Naive thymus-derived CD8-positive, alpha-beta T cell (primary cell): ENCODE data around the gene PDAP1. TPM values are rescaled to one million over a fixed set of nuclear protein-coding genes. Genes with fewer than 3 reads are reported as not detected.

Experiments used
- ATAC-seq, 2 donors: fragments of 150-1000 bp; cut with Tn5 transposase in 1 of 2; sonication (Bioruptor Pico), chemical (Tn5 transposase) in 1 of 2; 1 replicate in 1 of 2; 2 replicates in 1 of 2; pipeline ENCODE4 v1.10.0; 2021; ENCODE audit warnings: mild to moderate bottlenecking in 2 of 2, moderate library complexity in 2 of 2
- POLR2A ChIA-PET: fragments of 350-600 bp; sonication (Branson Sonifier 250); formaldehyde crosslinking; loops from one replicate; lab custom pipeline; 2021; ENCODE audit warnings: antibody characterized with exemption; lab: Charles Lee
- DNase-seq, 10 donors: peaks; one replicate each; pipeline versions ENCODE4 v3.0.0 to v3.0.0-alpha.2; 2020 to 2022
- H3K27ac Mint-ChIP-seq, 10 donors: one replicate each; pipeline ENCODE4 v1.8.0; 2020 to 2022; ENCODE audit warnings: mild to moderate bottlenecking in 10 of 10, mixed read lengths in 10 of 10, moderate library complexity in 4 of 10, inconsistent platforms in 1 of 10
- H3K27me3 Mint-ChIP-seq, 5 donors: one replicate each; pipeline ENCODE4 v1.8.0; 2021 to 2022; ENCODE audit warnings: mixed read lengths in 5 of 5
- H3K36me3 Mint-ChIP-seq, 3 donors: one replicate each; pipeline ENCODE4 v1.8.0; 2020 to 2022; ENCODE audit warnings: mixed read lengths in 3 of 3, mild to moderate bottlenecking in 2 of 3, inconsistent platforms in 1 of 3
- H3K4me1 Mint-ChIP-seq, 4 donors: one replicate each; pipeline ENCODE4 v1.8.0; 2021 to 2022; ENCODE audit warnings: mixed read lengths in 4 of 4
- H3K4me3 Mint-ChIP-seq, 10 donors: one replicate each; pipeline ENCODE4 v1.8.0; 2020 to 2022; ENCODE audit warnings: mild to moderate bottlenecking in 10 of 10, mixed read lengths in 10 of 10, moderate library complexity in 6 of 10, inconsistent platforms in 1 of 10
- H3K9me3 Mint-ChIP-seq, 9 donors: one replicate each; pipeline ENCODE4 v1.8.0; 2020 to 2022; ENCODE audit warnings: mixed read lengths in 9 of 9, mild to moderate bottlenecking in 3 of 9, inconsistent platforms in 1 of 9, moderate library complexity in 1 of 9
- polyA plus RNA-seq, 3 donors: library from polyadenylated mRNA; unstranded; fragments of 300-500 nt; fragmentation: Illumina TruSeq; gene quantifications; one replicate each; pipeline ENCODE4 v1.2.3, GENCODE V29; 2021
- total RNA-seq, 8 experiments: library from RNA in 2 of 8; stranded (reverse) in 2 of 8; gene quantifications; one replicate each; pipeline ENCODE4 v1.2.3 and lab custom pipeline; 2021 to 2026

PDAP1 gene
- total and polyA plus RNA-seq, 5 experiments from 2014 or later = 24.0 to 75.1 (median 35.6) TPM

DNA sequence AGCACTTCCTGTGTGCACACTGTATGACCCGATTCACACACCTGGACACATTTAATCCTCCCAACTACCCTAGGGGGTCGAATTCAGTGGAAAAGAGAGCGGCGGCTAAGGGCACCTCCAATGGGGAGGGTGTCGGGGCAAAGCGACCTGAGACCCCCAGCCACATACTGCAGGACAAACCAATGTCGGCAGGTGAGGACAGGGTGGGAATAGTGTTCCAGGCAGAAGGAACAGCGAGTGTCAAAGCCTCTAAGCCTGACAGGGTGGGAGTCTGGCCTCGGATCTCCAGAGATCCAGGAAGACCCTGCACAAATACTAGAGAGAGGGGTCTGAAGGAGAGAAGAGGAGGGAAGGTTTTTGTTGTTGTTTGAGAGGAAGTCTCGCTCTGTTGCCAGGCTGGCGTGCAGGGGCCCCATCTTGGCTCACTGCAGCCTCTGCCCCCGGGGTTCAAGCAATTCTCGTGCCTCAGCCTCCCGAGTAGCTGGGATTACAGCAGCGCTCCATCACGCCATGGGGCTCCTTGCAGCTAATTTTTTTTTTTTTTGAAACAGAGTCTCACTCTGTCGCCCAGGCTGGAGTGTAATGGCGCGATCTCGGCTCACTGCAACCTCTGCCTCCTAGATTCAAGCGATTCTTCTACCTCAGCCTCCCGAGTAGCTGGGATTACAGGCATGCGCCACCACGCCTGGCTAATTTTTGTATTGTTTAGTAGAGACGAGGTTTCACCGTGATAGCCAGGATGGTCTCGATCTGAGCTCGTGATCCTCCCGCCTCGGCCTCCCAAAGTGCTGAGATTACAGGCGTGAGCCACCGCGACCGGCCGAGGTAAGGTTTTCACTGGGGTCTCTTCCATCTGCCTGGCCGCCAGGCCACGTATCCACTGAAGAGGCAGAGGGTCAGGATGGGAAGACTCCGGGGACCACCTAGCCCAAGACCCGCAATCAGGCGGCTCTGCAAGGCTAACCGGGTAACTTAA, 35.0 kb downstream of the PDAP1 start:
- no peaks in the 10 kb centered on the region for H3K9me3 Mint-ChIP-seq
- ATAC-seq = no peak
- H3K27ac Mint-ChIP-seq = peak overlapping the region; percentile 87 to 98 (median 95)
- peaks cover 0 to 22% (median 2%) of the 10 kb centered on the region in 3 donors for H3K36me3 Mint-ChIP-seq
- H3K27me3 Mint-ChIP-seq = no peaks in the 10 kb centered on the region
- peak overlapping the region; percentile 76 to 91 (median 87) for H3K4me3 Mint-ChIP-seq
- DNase-seq = peak in 2 of 10 donors; percentile 24 to 30
- peaks cover 10 to 41% (median 39%) of the 10 kb centered on the region in 4 donors for H3K4me1 Mint-ChIP-seq
- POLR2A ChIA-PET = interaction anchor here (0.5 to 9.9 kb wide), 14 partner anchors 7 to 185 kb away, joined by 3 to 102 read pairs (median 5); partner anchors contain the start of genes BUD31, PDAP1, PTCD1 and ZNF655

DNA sequence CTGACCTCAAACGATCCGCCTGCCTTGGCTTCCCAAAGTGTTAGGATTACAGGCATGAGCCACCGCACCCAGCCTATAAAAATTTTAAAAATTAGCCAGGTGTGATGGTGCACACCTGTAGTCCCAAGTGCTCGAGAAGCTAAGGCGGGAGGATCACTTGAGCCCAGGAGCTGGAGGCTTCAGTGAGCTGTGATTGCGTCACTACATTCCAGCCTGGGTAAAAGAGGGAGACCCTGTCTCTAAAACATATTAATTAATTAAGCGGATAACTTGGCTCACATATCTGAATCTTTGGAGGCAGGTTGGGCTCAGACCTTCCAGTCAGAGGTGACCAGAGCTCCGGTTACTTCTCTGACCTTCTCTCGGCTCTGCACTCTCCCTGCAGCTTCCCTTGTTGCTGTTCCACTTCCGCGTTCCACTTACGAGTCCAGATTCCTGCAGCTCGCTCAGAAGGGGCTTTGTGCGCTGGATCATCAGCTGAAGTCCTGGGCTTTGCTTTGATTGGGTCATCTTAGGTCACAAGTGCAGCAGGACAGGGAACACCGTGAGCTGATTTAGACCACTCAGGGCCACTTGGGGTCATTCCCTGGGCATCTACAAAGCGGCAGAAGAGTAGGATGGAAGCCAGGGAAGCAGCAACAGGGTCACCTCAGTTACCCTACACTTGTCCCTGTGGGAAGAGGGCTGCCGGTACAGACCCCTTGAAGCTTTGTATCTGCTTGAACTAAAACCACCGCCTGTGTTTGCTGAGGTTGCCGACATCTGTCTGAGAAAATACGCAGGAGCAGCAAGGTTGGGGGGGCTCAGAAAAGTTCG, 35.9 kb downstream of the PDAP1 start:
- ATAC-seq = peak; percentile 17 to 35
- Mint-ChIP-seq H3K4me3 (peak overlapping the region; percentile 76 to 91 (median 87)), H3K4me1 (peaks cover 8 to 34% (median 33%) of the 10 kb centered on the region in 4 donors), H3K27me3 (no peaks in the 10 kb centered on the region), H3K9me3 (no peaks in the 10 kb centered on the region), H3K27ac (peak overlapping the region; percentile 87 to 98 (median 95)), H3K36me3 (peaks cover 0 to 13% (median 0%) of the 10 kb centered on the region in 3 donors)
- POLR2A ChIA-PET = interaction anchor here (1.1 to 9.9 kb wide), 8 partner anchors 8 to 186 kb away, joined by 3 to 102 read pairs (median 10); partner anchors contain the start of genes BUD31, PDAP1, PTCD1 and ZNF655
- DNase-seq = peak in 8 of 10 donors; percentile 45 to 84 (median 62)

DNA sequence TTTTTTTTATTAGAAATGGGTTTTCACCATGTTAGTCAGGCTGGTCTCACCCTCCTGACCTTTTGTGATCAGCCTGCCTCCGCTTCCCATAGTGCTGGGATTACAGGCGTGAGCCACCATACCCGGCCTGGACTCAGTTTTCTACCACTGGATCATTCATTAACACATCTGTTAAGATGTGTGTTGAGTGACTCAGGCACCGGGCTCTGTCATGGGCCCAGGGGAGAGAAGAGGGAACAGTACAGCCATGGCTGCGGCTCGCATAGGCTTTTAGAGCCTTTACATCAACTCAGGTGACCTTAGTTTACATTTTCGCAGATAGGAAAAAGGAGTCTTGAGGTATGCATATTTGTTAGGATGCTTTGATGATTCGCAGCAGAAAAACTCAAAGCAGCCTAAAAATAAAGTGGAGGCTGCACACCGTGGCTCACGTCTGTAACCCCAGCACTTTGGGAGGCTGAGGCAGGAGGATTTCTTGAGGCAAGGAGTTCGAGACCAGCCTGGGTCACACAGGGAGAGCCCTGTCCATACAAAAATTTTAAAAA, 36.9 kb downstream of the PDAP1 start:
- ATAC-seq (no peak), DNase-seq (no peak)
- Mint-ChIP-seq H3K9me3 (no peaks in the 10 kb centered on the region), H3K27me3 (no peaks in the 10 kb centered on the region), H3K4me1 (peaks cover 6 to 26% (median 23%) of the 10 kb centered on the region in 4 donors), H3K36me3 (peaks cover 0 to 10% (median 2%) of the 10 kb centered on the region in 3 donors), H3K27ac (peak overlapping the region in 8 of 10 donors; percentile 41 to 86 (median 64)), H3K4me3 (peak overlapping the region in 1 of 10 donors; percentile 29)
- POLR2A ChIA-PET = interaction anchor here (1.2 to 9.9 kb wide), 7 partner anchors 9 to 54 kb away, joined by 4 to 102 read pairs (median 14); partner anchors contain the start of genes BUD31 and PDAP1

DNA sequence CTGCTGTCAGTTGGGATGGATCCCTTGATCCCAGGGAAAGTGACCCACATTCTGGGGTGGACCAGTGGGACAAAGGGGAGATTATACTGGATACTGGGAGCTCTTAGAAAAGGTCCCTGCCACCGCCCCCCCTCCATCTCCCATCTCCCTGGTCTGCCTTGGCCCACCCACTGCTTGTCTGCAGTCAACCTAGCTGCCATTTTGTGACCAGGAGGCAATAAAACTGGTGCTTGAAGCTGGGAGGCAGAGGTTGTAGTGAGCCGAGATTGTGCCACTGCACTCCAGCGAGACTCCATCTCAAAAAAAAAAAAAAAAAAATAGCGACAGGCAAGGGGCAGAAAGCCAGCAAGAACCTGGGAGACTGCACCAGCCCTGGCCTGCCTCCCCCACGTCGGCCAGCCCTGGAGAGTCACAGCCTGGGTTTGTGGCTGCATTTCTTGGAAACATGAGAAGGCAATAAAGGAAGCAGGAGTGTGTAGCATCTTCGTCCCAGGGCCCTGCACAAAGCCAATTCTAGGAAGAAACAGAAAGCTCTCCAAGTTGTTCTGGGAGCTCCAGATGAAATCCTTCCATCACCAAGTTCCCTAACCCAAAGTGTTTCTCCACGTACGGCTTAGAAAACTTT, 38.5 kb downstream of the PDAP1 start:
- no peak for DNase-seq
- no peaks in the 10 kb centered on the region for H3K27me3 Mint-ChIP-seq
- no peaks in the 10 kb centered on the region for H3K9me3 Mint-ChIP-seq
- no peak overlapping the region for H3K4me3 Mint-ChIP-seq
- H3K27ac Mint-ChIP-seq = peak overlapping the region in 3 of 10 donors; percentile 43 to 58 (median 57)
- peaks cover 6 to 24% (median 17%) of the 10 kb centered on the region in 4 donors for H3K4me1 Mint-ChIP-seq
- POLR2A ChIA-PET = interaction anchor here (0.7 to 4.4 kb wide), 5 partner anchors 12 to 1225 kb away, joined by 3 to 16 read pairs (median 8); partner anchors contain the start of genes BUD31 and PDAP1
- peaks cover 0 to 20% (median 4%) of the 10 kb centered on the region in 3 donors for H3K36me3 Mint-ChIP-seq
- no peak for ATAC-seq

DNA sequence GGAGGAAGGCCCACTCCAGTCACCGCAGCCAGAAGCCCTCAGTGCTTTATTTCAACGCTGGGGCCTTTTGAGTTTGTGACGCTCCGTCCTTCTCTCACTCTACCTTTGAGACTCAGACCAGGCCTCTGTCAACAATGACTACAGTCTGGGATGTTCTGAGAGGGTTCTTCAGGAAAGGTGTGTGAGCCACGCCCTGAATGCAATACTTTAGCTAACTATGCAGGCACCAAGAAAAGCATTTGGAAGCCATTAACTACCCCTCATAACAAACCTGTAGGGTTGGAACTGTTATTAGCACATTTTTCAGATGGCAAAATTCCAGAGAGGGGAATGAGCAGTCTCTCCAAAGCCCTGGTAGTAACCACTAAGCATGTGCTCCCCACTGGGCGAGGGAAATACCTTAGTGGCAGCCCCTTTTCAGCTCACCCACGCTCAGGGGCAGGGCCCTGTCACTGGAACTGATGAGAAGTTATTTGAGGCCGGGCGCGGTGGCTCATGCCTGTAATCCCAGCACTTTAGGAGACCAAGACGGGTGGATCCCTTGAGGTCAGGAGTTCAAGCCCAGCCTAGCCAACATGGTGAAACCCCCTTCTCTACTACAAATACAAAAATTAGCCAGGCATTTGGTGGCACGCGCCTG, 39.5 kb downstream of the PDAP1 start:
- Mint-ChIP-seq H3K9me3 (no peaks in the 10 kb centered on the region), H3K27ac (peak overlapping the region in 5 of 10 donors; percentile 22 to 82 (median 40)), H3K4me3 (no peak overlapping the region), H3K27me3 (no peaks in the 10 kb centered on the region), H3K4me1 (peaks cover 6 to 25% (median 16%) of the 10 kb centered on the region in 4 donors), H3K36me3 (peaks cover 0 to 30% (median 4%) of the 10 kb centered on the region in 3 donors)
- POLR2A ChIA-PET = interaction anchor here (2.0 to 4.4 kb wide), 3 partner anchors 18 to 40 kb away, joined by 8 to 16 read pairs (median 14); partner anchors contain the start of genes BUD31 and PDAP1
- ATAC-seq (no peak), DNase-seq (no peak)

DNA sequence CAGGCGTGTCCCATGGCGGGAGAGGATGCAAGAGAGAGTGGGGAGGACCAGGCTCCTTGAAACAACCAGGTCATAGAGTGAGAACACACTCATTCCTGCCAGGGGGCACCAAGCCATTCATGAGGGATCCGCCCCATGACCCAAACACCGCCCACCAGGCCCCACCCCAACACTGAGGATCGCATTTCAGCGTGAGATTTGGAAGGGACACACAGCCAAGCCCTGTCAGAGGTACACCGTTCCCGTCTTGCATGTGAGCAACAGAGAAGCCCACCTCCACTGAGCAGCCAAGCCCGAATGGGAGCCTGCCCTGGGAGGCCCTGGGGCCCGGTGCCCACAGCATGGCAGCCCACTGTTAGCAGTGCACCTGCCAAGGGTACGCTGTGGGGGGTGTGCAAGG, 41.8 kb downstream of the PDAP1 start:
- Mint-ChIP-seq H3K9me3 (no peaks in the 10 kb centered on the region), H3K27ac (peak overlapping the region in 3 of 10 donors; percentile 12 to 40 (median 20)), H3K4me1 (peaks cover 0 to 9% (median under 1%) of the 10 kb centered on the region in 4 donors), H3K36me3 (peaks cover 0 to 49% (median 4%) of the 10 kb centered on the region in 3 donors), H3K27me3 (no peaks in the 10 kb centered on the region), H3K4me3 (no peak overlapping the region)
- no peak for DNase-seq
- ATAC-seq = no peak
- POLR2A ChIA-PET = interaction anchor here (0.6 to 1.2 kb wide), 2 partner anchors 9 to 19 kb away, joined by 4 read pairs; no protein-coding TSS in a partner anchor

DNA sequence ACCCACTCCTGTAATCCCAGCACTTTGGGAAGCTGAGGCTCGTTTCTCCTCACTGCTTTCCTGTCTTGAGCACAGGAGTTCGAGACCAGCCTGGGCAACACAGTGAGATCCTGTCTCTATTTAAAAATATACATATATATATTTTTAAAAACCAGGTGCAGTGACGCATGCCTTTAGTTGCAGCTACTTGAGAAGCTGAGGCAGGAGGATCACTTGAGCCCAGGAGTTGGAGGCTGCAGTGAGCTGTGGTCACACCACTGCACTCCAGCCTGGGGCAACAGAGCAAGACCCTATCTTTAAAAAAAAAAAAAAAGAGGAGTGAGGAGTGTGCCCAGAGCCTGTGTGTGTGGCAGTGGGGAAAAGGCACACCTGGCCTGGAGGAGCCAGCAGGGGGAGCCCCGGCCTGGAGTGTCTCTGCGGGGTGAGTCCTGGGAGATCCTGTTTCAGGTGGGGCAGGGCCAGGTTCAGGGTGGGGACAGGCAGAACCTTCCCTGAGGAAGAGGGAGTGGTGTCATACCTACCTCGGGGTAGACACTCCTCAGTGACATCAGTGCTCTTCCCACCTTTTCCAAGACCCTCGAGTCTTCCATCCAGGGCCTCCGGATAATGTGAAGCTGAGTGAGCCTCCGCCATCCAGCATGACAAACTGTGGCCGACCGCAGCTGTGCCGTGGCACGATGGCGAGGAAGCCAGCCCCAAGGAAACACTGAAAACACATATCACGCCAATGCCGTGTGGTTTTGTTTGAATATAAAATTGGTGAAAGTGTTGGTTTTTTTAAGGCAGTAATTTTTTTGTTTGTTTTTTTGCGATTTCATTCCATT, 42.9 kb downstream of the PDAP1 start:
- H3K36me3 Mint-ChIP-seq = peaks cover 0 to 60% (median 4%) of the 10 kb centered on the region in 3 donors

DNA sequence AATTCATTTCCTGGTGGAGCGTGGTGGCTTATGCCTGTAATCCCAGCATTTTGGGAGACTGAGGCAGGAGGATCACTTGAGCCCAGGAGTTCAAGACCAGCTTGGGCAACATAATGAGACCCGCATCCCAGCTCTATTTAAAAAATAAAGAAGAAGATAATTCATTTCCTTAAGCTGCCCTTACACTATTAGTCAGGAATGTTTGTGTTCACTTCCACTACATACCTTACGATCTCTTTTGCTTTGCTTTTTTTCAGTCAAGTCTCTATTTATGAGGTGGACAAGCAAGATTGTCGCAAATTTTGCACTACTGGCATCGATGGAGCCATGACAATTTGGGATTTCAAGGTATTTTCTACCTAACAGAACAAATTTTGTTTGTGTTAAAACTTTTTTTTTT, 45.1 kb downstream of the PDAP1 start:
- no peak overlapping the region for H3K4me3 Mint-ChIP-seq
- H3K4me1 Mint-ChIP-seq = peaks cover 0 to 6% (median under 1%) of the 10 kb centered on the region in 4 donors
- POLR2A ChIA-PET = interaction anchor here (0.7 to 1.7 kb wide), 2 partner anchors 17 to 31 kb away, joined by 3 to 4 read pairs; no protein-coding TSS in a partner anchor
- H3K27ac Mint-ChIP-seq = peak overlapping the region in 3 of 10 donors; percentile 11 to 13 (median 11)
- DNase-seq = no peak
- no peak for ATAC-seq
- no peaks in the 10 kb centered on the region for H3K9me3 Mint-ChIP-seq
- H3K27me3 Mint-ChIP-seq = no peaks in the 10 kb centered on the region
- peaks cover 0 to 81% (median 10%) of the 10 kb centered on the region in 3 donors for H3K36me3 Mint-ChIP-seq

More for the DNA sequence above, 42.9 kb downstream of the PDAP1 start:
- Mint-ChIP-seq H3K9me3 (no peaks in the 10 kb centered on the region), H3K27me3 (no peaks in the 10 kb centered on the region), H3K27ac (peak overlapping the region in 7 of 10 donors; percentile 35 to 74 (median 65)), H3K4me1 (peaks cover 0 to 7% (median under 1%) of the 10 kb centered on the region in 4 donors), H3K4me3 (no peak overlapping the region)
- DNase-seq (peak; percentile 57 to 85 (median 64)), ATAC-seq (peak; percentile 97 to 98)
- POLR2A ChIA-PET = interaction anchor here (0.6 to 2.2 kb wide), 7 partner anchors 22 to 1065 kb away, joined by 3 to 8 read pairs (median 5); no protein-coding TSS in a partner anchor

DNA sequence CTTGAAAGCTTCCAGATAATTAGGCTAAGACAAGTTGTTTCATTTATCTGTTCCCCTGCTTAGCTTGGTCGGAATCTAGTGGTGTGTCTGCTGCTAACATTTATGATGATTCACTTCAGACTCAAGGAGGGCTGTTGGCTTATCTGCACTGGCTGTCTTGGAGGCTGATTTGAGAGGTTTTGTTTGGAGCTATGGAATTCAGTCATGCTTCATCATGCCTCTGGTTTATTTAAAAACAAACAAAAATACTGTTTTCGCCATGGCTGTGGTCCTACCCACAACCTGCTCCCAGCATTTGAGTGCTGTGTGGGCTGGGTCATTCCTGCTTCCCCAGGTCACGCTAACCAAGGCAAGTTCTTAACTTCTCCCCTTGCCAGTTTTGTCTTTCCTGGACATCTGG, 45.6 kb downstream of the PDAP1 start:
- no peak for ATAC-seq
- Mint-ChIP-seq H3K9me3 (no peaks in the 10 kb centered on the region), H3K27ac (peak overlapping the region in 1 of 10 donors; percentile 72), H3K4me3 (no peak overlapping the region), H3K27me3 (no peaks in the 10 kb centered on the region), H3K4me1 (peaks cover 0 to 6% (median 1%) of the 10 kb centered on the region in 4 donors), H3K36me3 (peaks cover 0 to 86% (median 10%) of the 10 kb centered on the region in 3 donors)
- no peak for DNase-seq
- POLR2A ChIA-PET = interaction anchor here (1.7 kb wide), 1 partner anchor 32 kb away, joined by 3 read pairs; no protein-coding TSS in a partner anchor
